Loucy (cell line): ENCODE measurements around the gene MMP7.

ENCODE experiments used
- H2AFZ ChIP-seq: fragments of 200-600 bp; sonication (generic); 2 replicates; pipeline ENCODE4 v1.6.0; 2016; ENCODE audit warnings: antibody characterized with exemption, mild to moderate bottlenecking, low read length, moderate library complexity
- H3F3A ChIP-seq: fragments of 200-600 bp; 2 replicates; pipeline ENCODE4 v1.6.0; 2016; ENCODE audit warnings: antibody characterized with exemption, low read depth, mild to moderate bottlenecking
- H3K27me3 ChIP-seq: fragments of 200-600 bp; sonication (generic); 2 replicates; pipeline ENCODE4 v1.6.1; 2014; ENCODE audit warnings: low read length, mild to moderate bottlenecking; ENCODE audit not compliant: insufficient read depth, poor library complexity, severe bottlenecking
- H3K36me3 ChIP-seq: fragments of 200-600 bp; sonication (generic); 2 replicates; pipeline ENCODE4 v1.6.1; 2016; ENCODE audit warnings: low read length; ENCODE audit not compliant: insufficient read depth
- H3K4me1 ChIP-seq: fragments of 200-600 bp; sonication (generic); 2 replicates; pipeline ENCODE4 v1.5.1; 2014; ENCODE audit warnings: low read length, mild to moderate bottlenecking; ENCODE audit not compliant: insufficient read depth, poor library complexity, severe bottlenecking
- H3K4me2 ChIP-seq: fragments of 200-600 bp; sonication (generic); 2 replicates; pipeline ENCODE4 v1.6.0; 2014; ENCODE audit warnings: antibody characterized with exemption, low read length, low read depth, mild to moderate bottlenecking; ENCODE audit not compliant: poor library complexity, severe bottlenecking
- H3K4me3 ChIP-seq: fragments of 200-600 bp; sonication (generic); 2 replicates; pipeline ENCODE4 v1.5.1; 2014; ENCODE audit warnings: low read length, mild to moderate bottlenecking, mixed read lengths; ENCODE audit not compliant: poor library complexity, severe bottlenecking
- H3K79me2 ChIP-seq: fragments of 200-600 bp; sonication (generic); 2 replicates; pipeline ENCODE4 v1.6.1; 2014; ENCODE audit warnings: low read length; ENCODE audit not compliant: insufficient read depth
- H3K9ac ChIP-seq: fragments of 200-600 bp; sonication (generic); 2 replicates; pipeline ENCODE4 v1.6.0; 2014; ENCODE audit warnings: mild to moderate bottlenecking, low read depth, low read length, moderate library complexity; ENCODE audit not compliant: poor library complexity, severe bottlenecking
- H3K9me2 ChIP-seq: fragments of 200-600 bp; sonication (generic); replicated peaks from 2 replicates; pipeline ENCODE4 v1.6.1; 2016; ENCODE audit warnings: low read depth, low read length, mixed read lengths
- H3K9me3 ChIP-seq: fragments of 200-600 bp; sonication (generic); 2 replicates; pipeline ENCODE4 v1.6.1; 2014; ENCODE audit warnings: mild to moderate bottlenecking, antibody characterized with exemption, low read length, low read depth; ENCODE audit not compliant: insufficient read depth
- H4K20me1 ChIP-seq: fragments of 200-600 bp; sonication (generic); 2 replicates; pipeline ENCODE4 v1.6.0; 2014; ENCODE audit warnings: antibody characterized with exemption, low read length, mild to moderate bottlenecking; ENCODE audit not compliant: insufficient read depth, poor library complexity, severe bottlenecking
- EZH2phosphoT487 ChIP-seq: fragments of 200-600 bp; IDR thresholded peaks from 2 replicates; pipeline ENCODE4 v1.6.1; 2018; ENCODE audit warnings: antibody characterized with exemption, mild to moderate bottlenecking, moderate library complexity, borderline replicate concordance
- TF ChIP-seq, protein P1 (sequence below): fragments of 200-600 bp; sonication (generic); conservative IDR thresholded peaks from 2 replicates; pipeline ENCODE4 v1.5.1; 2014; ENCODE audit warnings: mild to moderate bottlenecking, antibody characterized with exemption, low read length

Gene MMP7

DNA sequence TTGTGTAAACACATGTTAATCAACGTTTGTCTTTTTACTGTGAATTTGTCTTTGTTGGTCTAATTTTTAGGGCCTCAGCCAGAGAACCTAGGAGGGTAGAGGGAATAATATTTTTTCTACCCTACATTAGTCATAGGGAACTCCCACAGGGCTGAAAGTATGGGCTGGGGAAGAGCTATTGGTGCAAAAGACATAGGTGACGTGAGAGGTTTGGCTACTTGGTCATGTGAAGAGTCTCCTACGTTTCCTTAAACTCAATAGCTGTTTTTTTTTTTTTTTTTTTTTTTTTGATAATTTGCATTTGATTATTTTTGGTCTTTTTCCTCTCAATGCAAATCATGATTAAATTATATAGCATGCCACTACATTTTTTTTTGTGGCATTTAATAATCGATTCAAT, 15.9 kb upstream of the MMP7 start:
- Histone ChIP-seq H3K27me3 (no peaks in the 10 kb centered on the region), H2AFZ (no peak overlapping the region), H3F3A (0 out of 2 replicates have a peak, but pooled peaks cover 3% of the 10 kb centered on the region), H3K79me2 (no peaks in the 10 kb centered on the region), H3K9ac (no peak overlapping the region), H3K4me2 (peak overlapping the region; percentile 49), H4K20me1 (no peaks in the 10 kb centered on the region), H3K9me2 (no peaks in the 10 kb centered on the region), H3K4me1 (peaks cover 52% of the 10 kb centered on the region), H3K9me3 (no peaks in the 10 kb centered on the region), H3K36me3 (no peaks in the 10 kb centered on the region), H3K4me3 (no peak overlapping the region)
- no peak for TF ChIP-seq EZH2phosphoT487
- TF ChIP-seq, protein P1, sequence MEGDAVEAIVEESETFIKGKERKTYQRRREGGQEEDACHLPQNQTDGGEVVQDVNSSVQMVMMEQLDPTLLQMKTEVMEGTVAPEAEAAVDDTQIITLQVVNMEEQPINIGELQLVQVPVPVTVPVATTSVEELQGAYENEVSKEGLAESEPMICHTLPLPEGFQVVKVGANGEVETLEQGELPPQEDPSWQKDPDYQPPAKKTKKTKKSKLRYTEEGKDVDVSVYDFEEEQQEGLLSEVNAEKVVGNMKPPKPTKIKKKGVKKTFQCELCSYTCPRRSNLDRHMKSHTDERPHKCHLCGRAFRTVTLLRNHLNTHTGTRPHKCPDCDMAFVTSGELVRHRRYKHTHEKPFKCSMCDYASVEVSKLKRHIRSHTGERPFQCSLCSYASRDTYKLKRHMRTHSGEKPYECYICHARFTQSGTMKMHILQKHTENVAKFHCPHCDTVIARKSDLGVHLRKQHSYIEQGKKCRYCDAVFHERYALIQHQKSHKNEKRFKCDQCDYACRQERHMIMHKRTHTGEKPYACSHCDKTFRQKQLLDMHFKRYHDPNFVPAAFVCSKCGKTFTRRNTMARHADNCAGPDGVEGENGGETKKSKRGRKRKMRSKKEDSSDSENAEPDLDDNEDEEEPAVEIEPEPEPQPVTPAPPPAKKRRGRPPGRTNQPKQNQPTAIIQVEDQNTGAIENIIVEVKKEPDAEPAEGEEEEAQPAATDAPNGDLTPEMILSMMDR, result no peak

DNA sequence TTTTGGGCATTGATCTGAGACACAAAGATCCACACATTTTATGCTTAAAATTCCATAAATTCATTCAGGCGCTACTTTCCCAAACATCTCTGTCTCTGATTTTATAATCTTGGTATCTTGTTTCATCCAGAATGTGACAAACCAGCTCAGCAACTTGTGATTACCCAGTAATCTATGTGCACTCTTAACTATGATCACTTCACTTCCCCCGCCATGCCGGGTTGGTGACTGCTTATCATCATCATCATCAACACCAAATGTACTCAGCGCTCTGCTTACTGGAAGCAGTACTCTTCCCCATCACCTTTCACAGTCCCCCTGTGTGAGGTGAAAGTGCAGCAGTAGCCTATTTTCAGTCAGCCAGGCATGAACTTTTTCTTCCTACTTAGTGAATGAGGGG, 15.2 kb upstream of the MMP7 start:
- TF ChIP-seq, protein P1, result no peak
- no peak for TF ChIP-seq EZH2phosphoT487
- H3K4me2 ChIP-seq, result no peak overlapping the region

DNA sequence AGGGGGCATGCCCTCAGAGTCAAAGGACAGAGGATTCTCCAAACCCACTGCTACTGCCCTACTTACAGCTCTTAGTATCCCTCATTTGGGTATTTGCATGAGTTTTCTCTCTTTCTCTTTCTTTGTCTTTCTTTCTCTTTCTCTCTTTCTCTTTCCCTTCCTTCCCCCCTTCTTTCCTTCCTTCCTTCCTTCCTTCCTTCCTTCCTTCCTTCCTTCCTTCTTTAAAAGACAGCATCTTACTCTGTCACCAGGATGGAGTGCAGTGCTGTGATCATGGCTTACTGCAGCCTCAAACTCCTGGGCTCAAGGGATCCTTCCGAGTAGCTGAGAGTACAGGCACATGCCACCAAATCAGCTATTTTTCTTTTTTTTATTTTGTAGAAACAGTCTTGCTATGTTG, 14.0 kb upstream of the MMP7 start:
- H2AFZ ChIP-seq, result no peak overlapping the region
- H3K4me1 ChIP-seq, result peaks cover 46% of the 10 kb centered on the region
- no peaks in the 10 kb centered on the region for H3K27me3 ChIP-seq
- no peaks in the 10 kb centered on the region for H3K9me3 ChIP-seq
- no peaks in the 10 kb centered on the region for H3K79me2 ChIP-seq
- TF ChIP-seq, protein P1, result no peak
- TF ChIP-seq EZH2phosphoT487, result no peak
- 0 out of 2 replicates have a peak, but pooled peaks cover 3% of the 10 kb centered on the region for H3F3A ChIP-seq
- no peak overlapping the region for H3K4me3 ChIP-seq
- no peaks in the 10 kb centered on the region for H3K36me3 ChIP-seq
- no peak overlapping the region for H3K4me2 ChIP-seq
- no peak overlapping the region for H3K9ac ChIP-seq
- H3K9me2 ChIP-seq, result no peaks in the 10 kb centered on the region
- no peaks in the 10 kb centered on the region for H4K20me1 ChIP-seq

More for the DNA sequence above, 15.2 kb upstream of the MMP7 start:
- Histone ChIP-seq H4K20me1 (no peaks in the 10 kb centered on the region), H3K4me1 (peaks cover 45% of the 10 kb centered on the region), H3F3A (0 out of 2 replicates have a peak, but pooled peaks cover 3% of the 10 kb centered on the region), H3K9me2 (no peaks in the 10 kb centered on the region), H3K9ac (no peak overlapping the region), H3K9me3 (no peaks in the 10 kb centered on the region), H2AFZ (no peak overlapping the region), H3K36me3 (no peaks in the 10 kb centered on the region), H3K79me2 (no peaks in the 10 kb centered on the region), H3K27me3 (no peaks in the 10 kb centered on the region), H3K4me3 (no peak overlapping the region)
